HG02981 (cell line): ENCODE data around the gene MXD4.
"Not testable (repeated sequence)": the region's sequence is repeated elsewhere in the genome, so short reads cannot be mapped to it uniquely, and the experiment has no call there.

Source experiments
- ATAC-seq: cut with Tn5 transposase; IDR thresholded peaks from one replicate; pipeline ENCODE4 v1.9.1; 2021; ENCODE audit warnings: mild to moderate bottlenecking, moderate library complexity; ENCODE audit not compliant: unreplicated experiment

Gene MXD4

DNA sequence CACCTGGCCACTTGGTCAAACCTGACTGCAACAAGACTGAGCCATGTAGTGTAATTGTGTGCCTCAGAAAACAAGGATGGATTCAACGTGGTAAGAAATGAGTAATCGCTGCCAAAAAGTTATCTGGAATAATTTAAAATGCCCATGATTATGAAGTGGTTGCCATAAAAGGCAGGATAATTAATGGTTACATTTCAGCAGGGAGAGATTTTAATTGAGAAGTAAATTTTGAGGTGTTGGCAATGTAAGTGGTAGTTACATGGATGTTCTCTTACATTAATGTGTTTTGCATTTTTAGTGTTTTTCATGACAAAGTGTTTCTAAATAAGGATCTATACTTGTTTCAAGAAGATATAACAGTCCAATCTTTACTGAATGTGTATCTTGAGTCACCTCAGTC lies 35.6 kb downstream of the MXD4 start:
- ATAC-seq, result no peak

DNA sequence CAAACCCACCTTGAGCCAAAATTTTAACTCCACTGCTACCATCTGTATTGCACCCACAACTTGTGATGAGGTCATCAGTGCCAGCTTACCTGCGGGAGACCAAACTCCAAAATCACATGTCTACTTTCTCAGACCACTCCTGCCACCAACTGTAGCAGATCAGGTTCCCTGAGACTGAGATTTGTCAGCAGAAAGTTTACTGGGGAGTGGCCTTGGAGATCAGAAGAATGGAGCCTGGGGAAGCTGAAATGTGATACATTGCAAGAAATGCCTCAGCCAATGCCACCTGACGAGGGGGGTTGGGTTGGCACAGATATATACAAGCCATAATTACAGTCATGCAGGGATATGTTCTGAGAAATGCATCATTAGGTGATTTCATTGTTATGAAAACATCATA lies 39.1 kb downstream of the MXD4 start:
- no peak for ATAC-seq

DNA sequence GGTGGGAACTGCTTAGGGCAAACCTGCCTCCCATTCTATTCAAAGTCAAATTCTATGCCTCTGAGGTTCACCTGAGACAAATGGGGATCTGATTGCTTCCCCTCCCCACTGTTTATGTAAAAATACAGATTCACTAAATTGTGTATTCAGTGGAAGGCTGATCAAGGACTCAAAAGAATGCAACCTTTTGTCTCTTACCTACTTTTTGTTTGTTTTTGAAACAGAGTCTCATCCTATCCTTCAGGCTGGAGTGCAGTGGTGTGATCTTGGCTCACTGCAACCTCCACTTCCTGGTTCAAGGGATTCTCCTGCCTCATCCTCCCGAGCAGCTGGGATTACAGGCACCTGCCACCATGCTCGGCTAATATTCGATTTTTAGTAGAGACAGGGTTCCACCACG lies 40.5 kb downstream of the MXD4 start:
- not testable (repeated sequence) for ATAC-seq

DNA sequence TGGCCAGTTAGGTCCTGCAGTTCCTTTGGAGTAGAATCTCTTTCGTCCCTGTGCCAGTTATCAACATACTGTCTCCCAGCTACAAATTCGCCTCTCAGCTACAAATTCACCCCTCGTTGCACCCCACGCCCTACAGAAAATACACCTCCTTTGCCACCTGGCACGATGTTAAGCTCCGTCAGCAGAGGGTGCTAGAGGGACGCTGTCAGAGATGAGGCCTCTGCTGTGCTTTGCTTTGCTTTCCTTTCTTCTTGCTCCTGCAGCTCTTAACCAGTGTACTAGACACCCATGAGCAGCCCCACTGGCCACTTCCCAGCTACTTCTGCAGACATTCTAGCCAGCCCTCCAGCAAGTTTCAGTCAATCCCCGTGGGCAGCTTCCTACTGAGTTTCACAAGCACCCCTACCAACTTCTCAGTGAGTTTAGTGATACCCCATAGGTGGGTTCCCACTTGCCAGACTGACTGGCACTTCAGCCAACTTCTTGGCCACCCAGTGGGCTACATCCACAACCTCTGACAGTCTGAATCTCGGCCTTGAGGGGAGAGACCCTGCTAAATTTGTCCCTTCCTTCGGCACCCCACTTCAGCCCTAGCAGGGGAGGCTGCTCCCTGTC lies 41.8 kb downstream of the MXD4 start:
- ATAC-seq, result no peak

DNA sequence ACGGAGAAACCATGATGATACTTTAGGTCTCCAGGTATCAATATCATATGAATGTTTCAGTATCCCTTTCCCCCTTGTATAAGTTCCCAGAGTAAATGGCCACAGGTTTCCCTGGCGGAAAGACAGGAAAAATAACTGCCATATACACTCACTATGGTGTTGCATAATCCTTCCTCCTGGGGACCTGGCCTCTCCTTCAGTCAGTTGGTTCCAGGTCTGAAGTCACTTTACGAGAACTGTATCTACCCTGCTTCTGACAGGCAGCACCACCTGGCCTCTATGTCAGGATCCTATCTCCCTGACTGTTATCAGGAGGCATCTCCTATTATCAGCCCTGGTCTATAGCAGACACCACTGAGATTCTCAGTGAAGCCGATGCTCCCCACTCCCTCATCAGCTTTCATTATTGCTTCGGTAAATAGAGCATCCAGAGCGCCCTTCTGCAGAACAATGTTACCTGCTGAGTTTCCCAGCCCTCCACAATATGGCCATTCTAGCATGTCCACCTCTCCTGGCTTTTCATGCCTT lies 42.6 kb downstream of the MXD4 start:
- no peak for ATAC-seq

DNA sequence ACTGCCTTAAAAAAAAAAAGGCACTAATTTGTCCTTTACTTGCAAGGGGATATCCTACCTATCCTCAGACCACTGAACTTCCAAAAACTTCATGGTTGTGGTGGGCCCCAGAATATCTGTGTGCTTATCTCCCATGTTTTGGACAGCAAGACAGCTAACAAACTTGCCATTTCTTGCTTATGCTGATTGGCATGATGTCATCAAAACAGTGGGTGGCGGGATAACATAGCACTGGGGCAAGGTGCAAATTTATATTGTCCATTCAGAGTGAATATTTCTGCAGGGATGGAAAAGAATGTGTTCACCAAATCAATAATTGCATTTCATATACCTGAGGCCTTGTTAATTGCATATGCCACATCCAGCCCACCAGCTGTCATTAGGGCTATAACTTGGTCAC lies 43.5 kb downstream of the MXD4 start:
- no peak for ATAC-seq

GRCh38 chr4:2217726-2218125 lies 44.2 kb downstream of the MXD4 start:
- no peak for ATAC-seq

- no peak for ATAC-seq
These were observed 49.1 kb downstream of the MXD4 start for GRCh38 chr4:2212831-2213230.

- not testable (repeated sequence) for ATAC-seq
These were observed 59.1 kb downstream of the MXD4 start for GRCh38 chr4:2202789-2203188.
